IPS-18c (cell line): Measurements from ENCODE around the gene C19orf44.

Experiments
- H3K4me3 ChIP-seq: 2 replicates; pipeline ENCODE4 v1.7.0; 2013; ENCODE audit warnings: low read depth, mild to moderate bottlenecking, low read length, moderate library complexity; ENCODE audit not compliant: insufficient read depth
- H3K9me3 ChIP-seq: one replicate; pipeline ENCODE4 v1.6.1; 2013; ENCODE audit warnings: mild to moderate bottlenecking, low read length, moderate library complexity; ENCODE audit not compliant: control insufficient read depth, insufficient read depth

C19orf44 gene

GRCh38 chr19:16524991-16525734 lies 29.0 kb downstream of the C19orf44 start:
- Histone ChIP-seq H3K9me3 (no peaks in the 10 kb centered on the region), H3K4me3 (no peak overlapping the region)

- Histone ChIP-seq H3K4me3 (no peak overlapping the region), H3K9me3 (no peaks in the 10 kb centered on the region)
Measured at GRCh38 chr19:16525751-16526481, 29.7 kb downstream of the C19orf44 start.

- no peaks in the 10 kb centered on the region for H3K9me3 ChIP-seq
- no peak overlapping the region for H3K4me3 ChIP-seq
Measured at GRCh38 chr19:16527334-16527935, 31.2 kb downstream of the C19orf44 start.

GRCh38 chr19:16527971-16528521 lies 31.9 kb downstream of the C19orf44 start:
- Histone ChIP-seq H3K9me3 (no peaks in the 10 kb centered on the region), H3K4me3 (no peak overlapping the region)

- H3K9me3 ChIP-seq: no peaks in the 10 kb centered on the region
- no peak overlapping the region for H3K4me3 ChIP-seq
Measured at GRCh38 chr19:16529466-16530144, 33.4 kb downstream of the C19orf44 start.

GRCh38 chr19:16530540-16531379 lies 34.6 kb downstream of the C19orf44 start:
- no peaks in the 10 kb centered on the region for H3K9me3 ChIP-seq
- no peak overlapping the region for H3K4me3 ChIP-seq

GRCh38 chr19:16531380-16531669 lies 35.1 kb downstream of the C19orf44 start:
- Histone ChIP-seq H3K9me3 (no peaks in the 10 kb centered on the region), H3K4me3 (no peak overlapping the region)

- H3K4me3 ChIP-seq: no peak overlapping the region
- no peaks in the 10 kb centered on the region for H3K9me3 ChIP-seq
Measured at GRCh38 chr19:16532440-16533234, 36.4 kb downstream of the C19orf44 start.

GRCh38 chr19:16535381-16535780 lies 39.2 kb downstream of the C19orf44 start:
- Histone ChIP-seq H3K4me3 (no peak overlapping the region), H3K9me3 (peaks cover 2% of the 10 kb centered on the region)

- no peak overlapping the region for H3K4me3 ChIP-seq
- peaks cover 2% of the 10 kb centered on the region for H3K9me3 ChIP-seq
Measured at GRCh38 chr19:16536130-16536529, 39.9 kb downstream of the C19orf44 start.

GRCh38 chr19:16537111-16537510 lies 40.9 kb downstream of the C19orf44 start:
- H3K9me3 ChIP-seq: peaks cover 2% of the 10 kb centered on the region

GRCh38 chr19:16540948-16541347 lies 44.8 kb downstream of the C19orf44 start:
- peak overlapping the region; percentile 76 for H3K4me3 ChIP-seq
- H3K9me3 ChIP-seq: peaks cover 4% of the 10 kb centered on the region

More at GRCh38 chr19:16537111-16537510, 40.9 kb downstream of the C19orf44 start:
- H3K4me3 ChIP-seq: no peak overlapping the region

GRCh38 chr19:16541526-16542044 lies 45.4 kb downstream of the C19orf44 start:
- peak overlapping the region; percentile 76 for H3K4me3 ChIP-seq
- H3K9me3 ChIP-seq: peaks cover 4% of the 10 kb centered on the region

GRCh38 chr19:16542045-16542909 lies 46.1 kb downstream of the C19orf44 start, which contains the start of gene CHERP:
Gene CHERP (minus strand): TSS chr19:16542437. CDS start chr19:16542378, 59 bp downstream.
- peak within 1 kb of the TSS; percentile 76 for H3K4me3 ChIP-seq
- peaks cover 4% of the 10 kb centered on the region for H3K9me3 ChIP-seq

- H3K9me3 ChIP-seq: peaks cover 4% of the 10 kb centered on the region
- peak overlapping the region; percentile 76 for H3K4me3 ChIP-seq
Measured at GRCh38 chr19:16542910-16543472, 46.8 kb downstream of the C19orf44 start.
